LoVo (cell line): Measurements from ENCODE around the gene PARP16.

Source experiments
- DNase-seq: peaks from one replicate; pipeline ENCODE4 v3.0.0-alpha.2; 2016; ENCODE audit warnings: low spot score

PARP16 gene, protein sequence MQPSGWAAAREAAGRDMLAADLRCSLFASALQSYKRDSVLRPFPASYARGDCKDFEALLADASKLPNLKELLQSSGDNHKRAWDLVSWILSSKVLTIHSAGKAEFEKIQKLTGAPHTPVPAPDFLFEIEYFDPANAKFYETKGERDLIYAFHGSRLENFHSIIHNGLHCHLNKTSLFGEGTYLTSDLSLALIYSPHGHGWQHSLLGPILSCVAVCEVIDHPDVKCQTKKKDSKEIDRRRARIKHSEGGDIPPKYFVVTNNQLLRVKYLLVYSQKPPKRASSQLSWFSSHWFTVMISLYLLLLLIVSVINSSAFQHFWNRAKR

DNA sequence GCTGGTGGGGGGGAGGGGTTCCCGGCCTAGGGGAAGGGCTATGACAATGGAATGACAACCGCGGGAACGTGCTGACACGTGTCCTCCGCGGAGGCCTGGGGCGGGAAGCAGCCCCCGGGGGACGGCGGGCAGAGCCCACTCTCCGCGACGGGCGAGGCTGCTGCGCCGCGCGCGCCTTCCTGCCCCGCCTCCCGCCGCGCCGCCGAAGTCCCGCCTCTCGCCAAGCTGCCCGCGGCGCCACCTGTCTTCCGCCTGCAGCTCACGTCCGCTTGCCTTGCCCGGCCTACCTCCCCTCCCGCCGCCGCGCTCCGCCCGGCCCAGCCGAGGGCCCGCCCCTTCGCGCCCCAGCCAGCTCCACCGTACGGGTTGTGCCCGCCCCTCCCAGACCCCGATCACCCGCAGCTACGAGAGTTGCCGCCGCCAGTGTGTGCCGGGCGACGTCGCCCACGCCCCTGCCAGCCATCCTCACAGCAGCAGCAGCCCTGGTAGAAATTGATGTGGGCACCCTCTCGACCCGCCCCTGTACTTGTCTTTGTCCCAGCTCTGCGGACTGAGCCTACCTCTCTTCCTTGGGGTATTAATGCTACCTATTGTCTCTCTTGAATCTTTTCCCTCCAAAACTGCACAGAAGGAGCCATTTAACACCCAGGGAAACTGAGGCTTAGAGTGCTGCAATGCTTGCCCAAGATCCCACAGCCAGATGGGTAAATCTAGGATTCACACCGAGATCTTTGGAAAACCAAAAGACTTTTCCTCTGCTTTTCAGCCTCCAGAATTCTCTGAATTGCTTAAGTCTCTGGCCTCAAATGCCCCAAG is at the start of gene PARP16:
TSS of gene PARP16 (minus strand) at position 180 of the 816 bp plus-strand sequence. CDS start 457 bp downstream, outside the sequence.
- peak; percentile 97 for DNase-seq

DNA sequence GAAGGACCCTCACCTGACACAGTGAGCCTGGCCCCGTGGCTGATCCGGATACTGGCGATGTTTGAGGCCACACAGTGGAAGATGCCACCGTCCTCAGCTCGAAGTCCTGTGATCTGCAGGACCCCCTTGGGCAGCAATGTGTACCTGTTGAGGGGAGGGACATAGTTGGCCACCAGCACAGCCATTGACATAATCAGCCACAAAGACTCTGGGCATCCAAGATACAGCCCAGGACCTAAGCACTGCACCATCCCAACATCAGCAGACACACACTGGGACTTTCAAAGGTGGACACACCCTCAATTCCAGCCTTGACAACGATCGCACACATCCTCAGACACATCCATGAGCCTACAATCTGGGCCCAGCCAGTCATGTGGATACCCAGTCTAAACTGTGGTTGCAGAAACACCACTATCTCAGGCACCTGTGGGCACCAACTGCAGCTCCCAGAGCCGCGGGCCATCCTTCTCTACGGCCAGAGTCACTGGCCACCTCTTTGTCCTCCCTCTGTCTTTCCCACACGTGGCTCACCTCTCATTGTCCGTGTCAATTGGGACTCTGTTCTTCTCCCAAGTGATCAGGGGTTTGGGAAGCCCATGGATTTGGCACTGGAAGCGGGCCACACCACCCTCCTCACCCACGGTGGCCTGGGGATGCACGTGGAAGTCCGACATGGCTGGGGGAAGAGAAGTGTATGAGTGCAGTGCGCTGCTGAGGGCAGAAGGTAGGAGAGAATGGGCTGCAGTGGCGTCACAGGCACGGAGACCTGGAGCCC is 48.8 kb upstream of the PARP16 start:
- no peak for DNase-seq

DNA sequence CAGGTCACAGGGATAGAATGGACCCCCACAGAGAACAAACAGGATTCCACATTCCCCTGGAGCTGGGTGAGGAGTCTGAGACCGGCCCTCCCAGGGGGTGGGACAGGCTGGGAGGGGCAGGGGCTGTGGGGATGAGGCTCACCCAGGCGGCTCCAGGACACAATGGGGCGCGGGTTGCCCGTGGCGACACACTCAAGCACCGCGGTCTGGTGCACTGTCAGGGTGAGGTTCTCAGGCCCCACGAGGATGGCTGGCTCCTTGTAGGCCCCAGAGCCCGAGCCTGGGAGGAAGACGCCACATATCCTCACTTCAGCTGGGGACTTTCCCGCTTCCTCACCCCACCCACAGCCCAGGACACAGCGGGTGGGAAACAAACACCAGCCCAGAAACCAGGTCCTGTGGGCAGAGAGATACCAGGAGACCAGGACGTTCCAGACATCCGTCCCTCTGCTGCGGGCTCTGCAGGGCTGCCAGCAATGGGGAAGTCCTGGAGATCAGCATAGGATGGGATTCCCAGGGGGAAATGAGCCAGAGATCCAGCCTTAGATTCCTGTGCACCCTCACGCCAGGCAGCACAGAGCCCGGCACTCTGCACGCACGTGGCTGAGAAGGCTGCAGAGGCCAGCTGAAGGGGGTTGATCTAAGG is 48.0 kb upstream of the PARP16 start:
- no peak for DNase-seq

DNA sequence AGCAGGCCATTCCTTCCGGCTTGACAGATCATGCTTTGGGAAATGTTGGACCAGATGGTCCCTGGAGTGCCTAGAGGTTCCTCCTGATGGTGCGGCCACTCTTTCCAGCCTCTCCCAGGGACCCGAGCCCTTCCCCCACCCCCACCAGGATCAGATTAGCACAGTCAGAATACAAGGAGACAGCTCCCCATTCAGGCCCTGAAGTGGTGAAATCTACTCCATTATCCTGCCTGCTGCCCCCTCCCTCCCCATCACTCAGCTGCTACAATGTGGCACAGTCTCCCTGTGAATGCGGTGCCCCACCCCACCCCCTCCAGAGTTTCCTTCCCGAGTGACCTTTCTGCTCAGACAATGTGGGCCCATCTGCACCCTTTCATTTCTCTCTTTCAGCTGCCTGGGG is 47.2 kb upstream of the PARP16 start:
- DNase-seq = no peak

DNA sequence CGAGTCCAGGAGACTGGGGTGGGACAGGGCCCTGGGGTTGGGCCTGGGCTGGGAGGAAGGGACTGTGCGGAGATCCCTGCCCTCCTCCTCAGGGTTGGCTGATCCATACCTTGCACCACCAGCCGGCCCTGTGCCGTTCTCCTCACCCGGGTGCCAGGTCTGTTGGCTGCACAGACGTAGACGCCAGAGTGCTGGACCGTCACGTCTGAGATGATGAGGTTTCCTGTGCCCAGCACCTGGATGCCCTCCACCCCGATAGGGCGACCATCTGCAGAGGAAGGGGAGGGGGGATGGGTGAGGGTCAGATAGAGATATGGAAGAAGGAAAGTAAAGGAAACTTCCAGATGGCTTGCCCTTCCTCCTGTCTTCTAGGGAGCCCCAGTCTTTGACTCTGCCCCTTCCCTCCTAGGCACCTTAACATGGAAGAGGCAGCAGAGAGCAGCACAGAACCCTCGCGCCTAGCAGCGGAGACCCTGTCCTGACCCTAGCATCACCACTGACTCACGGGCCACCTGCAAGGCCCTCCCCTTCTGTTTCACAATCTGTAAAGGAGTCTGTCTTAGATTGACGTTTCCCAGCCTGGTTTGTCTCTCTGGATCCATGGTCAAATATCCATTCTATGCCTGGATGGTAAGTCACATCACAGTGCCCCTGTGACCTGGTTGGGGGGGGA is 46.6 kb upstream of the PARP16 start:
- no peak for DNase-seq

DNA sequence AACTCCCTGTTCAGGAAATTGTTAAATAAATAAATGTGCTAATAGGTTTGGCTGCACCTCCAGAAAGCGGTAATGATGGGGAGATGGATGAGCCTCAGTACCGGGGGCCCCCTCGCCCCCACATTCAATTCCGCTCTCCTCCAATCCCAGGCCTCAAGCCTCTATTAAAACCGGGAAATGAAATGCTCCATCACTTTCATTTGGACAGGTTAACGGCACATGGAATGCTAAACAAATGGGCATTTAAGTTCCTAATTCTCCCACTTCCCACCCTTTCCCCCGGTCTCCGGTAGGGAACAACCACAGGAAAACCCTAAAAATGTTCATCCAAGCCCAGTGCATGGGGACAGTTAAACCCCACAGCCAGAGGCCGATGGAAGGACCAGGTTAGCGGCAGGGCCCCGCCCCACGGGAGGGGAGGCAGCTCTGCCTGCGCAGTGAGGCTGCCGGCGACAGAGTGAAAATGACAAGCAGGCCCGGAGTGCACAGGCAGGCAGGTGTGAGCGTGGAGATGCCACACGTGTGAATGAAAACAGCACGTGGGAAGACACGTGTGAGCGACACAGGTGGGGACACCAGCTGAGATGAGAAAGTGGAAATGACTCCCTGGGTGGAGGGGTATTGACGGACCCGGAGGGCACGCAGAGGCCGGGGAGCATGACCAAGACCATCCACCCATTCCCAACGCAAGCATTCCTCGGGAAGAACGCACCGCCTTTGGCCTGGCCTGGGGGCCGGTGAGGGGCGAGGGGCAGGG is 45.9 kb upstream of the PARP16 start:
- no peak for DNase-seq

DNA sequence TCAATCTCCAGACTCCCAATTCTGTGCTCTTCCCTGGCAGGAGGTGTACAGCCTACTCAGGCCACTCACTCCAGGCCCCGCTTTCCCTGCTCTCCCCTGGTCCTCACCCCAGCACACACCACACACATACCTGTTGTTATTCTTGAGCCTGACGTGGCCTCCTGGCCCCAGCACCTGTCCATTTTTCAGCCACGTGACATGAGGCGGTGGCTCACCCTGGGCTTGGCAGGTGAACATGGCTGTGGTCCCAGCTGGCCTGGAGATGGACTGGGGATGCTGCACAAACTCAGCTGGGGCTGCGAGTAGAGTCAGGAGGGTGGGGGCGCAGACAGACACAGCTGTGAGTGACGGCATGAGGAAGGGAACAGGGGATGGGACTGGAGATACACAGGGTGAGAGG is 45.1 kb upstream of the PARP16 start:
- DNase-seq = no peak

DNA sequence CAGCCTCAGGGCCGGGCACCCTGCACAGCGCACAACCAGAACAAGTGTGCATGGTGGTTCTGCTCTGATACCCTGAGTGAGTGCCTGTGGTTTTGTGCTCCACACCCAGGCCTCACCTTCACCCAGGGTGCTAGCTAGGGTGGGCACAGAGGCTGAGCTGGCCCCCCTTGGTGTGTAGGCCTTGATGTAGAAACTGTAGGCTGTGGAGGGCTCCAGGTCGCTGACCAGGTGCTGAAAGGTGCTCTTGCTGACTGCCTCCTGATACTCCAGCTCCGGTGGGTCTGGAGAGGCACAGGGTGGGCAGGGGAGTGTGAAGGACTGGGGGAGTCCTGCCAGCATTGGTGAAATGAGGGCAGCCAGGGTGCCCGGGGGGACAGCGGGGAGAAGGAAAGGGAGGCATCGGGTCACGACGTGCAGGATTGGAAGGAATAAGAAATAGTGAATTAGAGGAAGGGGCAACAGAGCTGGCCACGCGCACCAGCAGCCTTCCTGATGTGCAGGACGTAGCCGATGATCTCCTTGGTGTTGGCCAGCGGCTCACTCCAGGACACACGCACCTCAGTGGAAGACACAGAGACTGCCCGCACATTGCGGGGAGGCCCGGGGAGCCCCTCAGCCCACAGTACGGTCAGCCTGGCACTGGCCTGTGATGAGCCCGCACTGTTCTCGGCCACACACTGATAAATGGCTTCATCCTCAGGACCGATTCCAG is 44.4 kb upstream of the PARP16 start:
- DNase-seq = no peak

DNA sequence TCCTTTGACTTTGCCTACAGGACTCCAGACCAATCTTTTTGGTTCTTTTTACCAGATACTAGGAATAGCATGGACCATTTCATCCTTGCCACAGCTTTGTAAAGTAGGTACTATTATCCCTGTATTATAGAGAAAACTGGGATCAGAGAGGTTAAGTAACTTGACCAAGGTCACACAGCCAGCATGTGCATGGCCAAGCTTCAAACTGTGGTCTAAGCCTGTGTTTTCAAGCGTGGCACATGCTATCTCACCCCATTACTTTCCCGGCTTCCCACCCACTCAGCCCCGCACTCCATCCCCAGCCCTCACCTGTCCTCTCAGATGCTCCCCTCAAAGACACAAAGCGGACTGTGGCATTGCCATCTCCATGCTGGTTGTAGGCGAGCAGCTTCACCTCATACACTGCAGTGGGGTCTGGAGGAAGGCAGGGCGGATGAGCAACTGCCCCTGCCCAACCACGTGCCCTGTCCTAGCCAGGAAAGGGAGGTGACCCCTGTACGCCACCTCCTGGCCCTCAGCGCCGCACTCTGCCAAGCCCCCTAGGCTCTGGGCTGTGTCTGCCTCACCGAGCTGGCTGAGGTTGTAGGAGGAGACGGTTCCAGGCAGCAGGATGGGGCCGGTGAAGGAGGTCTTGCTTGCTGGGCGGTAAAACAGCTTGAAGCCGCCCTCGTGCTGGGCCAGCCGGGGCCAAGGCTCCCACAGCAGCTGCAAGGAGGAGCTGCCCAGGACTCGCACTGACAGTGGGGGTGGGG is 43.5 kb upstream of the PARP16 start:
- no peak for DNase-seq

DNA sequence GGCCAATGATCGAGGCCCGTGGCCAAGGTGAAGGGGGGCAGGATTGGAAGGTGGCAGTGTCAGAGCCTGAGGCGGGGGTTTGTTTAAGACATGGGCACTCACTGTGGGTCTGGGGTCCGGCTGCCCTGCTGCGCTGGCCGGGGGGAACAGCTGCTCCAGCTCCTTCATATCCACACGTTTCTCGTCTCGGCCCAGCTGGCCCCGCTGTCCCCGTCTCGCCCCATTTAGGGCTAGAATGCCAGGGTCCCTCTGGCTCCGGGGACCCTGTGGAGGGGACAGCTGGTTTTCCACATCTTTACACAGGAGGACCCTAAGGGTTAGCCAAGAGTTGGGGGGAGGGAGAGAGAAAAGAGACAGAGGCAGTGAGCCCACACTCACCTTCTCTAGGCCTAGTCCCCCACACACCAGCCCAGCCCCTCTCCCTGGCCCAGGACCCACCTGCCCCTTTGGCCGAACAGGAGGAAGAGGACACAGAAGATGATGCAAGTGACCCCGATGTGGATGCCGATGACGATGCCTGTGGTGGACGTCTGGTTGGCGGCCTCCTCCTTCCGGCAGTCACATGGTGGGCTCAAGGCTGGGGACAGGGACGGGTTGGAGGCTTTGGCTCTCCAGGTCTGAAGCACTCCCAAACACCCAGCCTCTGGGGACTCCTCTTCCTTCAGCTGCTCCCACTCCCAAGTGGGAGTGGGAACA is 42.8 kb upstream of the PARP16 start:
- no peak for DNase-seq

DNA sequence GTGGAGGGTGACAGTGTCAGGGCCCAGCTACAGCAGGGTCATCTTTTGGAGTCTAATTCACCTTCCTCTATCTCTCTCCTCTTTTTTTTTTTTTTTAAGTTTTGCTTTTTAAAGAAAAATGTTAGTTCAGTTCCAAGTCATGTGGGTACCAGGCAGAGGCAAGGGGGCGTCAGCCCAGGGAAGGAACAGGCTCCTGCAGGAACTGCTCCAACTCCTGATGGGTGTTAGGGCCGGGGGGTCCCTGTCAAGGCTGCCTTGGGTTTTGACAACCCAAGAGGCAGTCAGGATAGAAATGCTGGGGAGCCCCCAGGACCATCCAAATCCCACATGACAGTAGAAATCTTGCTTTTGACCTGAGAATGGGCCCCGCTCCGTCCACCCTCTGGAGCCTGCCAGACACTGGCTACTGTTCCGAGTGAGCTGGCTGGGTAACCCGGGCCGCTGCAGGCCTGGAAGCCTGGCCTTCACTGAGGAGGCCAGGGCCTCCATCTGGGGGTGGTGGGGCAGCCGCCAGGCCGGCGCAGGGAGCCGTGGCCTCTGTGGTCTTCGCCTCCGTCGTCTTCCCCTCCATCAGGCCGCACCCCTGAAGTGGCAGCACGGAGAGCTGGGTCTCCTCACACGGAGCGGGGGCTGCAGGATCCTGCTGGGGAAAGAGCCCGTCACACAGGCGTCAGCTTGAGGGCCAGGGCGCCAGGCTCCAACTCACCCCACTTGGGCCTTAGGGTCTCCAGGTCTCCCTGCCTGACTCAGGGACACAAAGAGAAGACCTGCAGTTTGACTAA is 42.0 kb upstream of the PARP16 start:
- DNase-seq = no peak

DNA sequence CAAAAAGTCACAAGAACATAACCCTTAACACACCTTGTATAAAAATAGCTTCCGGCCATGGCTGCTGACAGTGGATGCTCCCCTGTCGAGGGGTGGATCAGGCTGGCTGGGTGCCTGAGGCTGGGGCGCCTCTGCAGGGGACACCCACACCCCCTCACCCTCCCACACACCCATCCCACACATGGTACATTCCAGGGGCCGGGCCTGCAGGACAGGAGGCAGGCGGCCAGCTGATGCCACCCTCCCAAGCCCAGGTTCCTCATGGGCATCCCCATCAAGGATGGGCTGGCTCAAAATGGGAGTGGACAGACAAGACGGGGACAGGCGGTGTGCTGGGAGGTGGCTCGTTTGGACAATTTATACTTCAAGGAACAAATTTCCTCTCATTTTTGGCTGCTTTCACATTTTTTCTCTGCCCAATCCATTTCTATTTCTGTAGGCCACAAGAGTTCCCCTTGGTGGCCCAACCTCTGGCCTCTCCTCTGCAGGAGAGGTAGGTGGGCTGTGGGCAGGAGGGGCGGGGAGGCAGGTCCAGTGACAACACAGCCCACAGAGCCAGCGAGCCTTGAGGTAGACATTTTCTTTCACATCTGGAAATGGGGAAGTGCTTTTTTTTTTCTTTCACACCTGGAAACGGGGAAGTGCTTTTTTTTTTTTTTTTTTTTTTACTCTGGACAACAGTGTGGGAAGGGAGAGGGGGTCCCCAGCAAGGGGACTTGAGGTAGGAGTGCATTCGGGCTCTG is 41.1 kb upstream of the PARP16 start:
- no peak for DNase-seq

DNA sequence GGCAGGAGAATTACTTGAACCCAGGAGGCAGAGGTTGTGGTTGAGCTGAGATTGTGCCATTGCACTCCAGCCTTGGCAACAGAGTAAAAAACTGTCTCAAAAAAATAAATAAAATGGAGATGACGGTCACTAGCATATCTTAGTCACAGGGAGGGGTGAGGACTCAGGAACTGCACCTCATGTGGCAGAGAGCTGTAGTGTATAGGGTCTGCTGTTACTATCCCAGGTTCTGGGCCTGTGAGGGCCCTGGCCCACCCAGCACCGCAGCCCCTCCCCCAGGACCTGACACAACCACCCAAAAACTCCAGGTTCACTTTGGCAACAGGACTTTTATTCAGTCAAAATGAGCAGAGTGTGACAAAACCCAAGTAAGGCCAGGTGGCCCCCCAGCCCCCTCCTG is 40.1 kb upstream of the PARP16 start:
- no peak for DNase-seq

DNA sequence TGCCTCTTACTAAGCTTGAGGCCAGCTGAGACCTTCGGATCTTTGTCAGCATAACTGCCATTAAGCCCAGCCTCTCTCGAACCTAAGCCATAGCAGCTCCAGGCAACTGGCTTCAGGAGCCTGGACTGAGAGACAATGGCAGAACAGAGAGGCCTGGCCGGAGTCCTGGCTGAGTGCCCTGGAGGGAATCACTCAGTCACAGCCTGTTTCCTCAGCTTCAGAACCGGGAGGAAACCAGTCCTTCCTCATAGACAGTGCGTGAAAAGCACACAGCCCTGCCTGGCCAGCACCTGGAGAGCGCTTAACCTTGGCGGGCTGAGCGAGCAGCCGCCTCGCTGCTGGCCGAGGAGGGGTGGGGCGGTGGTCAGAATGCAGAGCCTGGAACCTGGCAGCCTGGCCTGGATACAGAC is 39.4 kb upstream of the PARP16 start:
- DNase-seq = no peak

DNA sequence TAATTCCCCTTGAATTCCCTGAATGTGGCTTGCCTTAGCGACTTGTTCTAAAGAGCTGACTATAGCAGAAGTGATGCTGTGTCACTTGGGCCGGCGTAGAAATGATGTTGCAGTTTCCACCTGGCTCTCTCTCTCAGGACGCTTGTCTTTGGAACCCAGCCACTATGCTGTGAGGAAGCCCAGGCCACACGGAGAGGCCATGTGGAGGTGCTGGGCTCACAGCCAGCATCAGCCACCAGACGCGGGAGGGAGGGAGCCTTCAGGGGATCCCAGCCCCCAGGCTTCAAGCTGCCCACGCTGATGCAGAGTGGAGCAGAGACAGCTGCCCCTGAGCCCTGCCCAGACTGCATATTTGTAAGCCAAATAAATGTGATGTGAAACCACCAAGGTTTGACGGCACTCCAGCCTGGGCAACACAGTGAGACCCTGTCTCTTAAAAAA is 36.4 kb upstream of the PARP16 start:
- no peak for DNase-seq

DNA sequence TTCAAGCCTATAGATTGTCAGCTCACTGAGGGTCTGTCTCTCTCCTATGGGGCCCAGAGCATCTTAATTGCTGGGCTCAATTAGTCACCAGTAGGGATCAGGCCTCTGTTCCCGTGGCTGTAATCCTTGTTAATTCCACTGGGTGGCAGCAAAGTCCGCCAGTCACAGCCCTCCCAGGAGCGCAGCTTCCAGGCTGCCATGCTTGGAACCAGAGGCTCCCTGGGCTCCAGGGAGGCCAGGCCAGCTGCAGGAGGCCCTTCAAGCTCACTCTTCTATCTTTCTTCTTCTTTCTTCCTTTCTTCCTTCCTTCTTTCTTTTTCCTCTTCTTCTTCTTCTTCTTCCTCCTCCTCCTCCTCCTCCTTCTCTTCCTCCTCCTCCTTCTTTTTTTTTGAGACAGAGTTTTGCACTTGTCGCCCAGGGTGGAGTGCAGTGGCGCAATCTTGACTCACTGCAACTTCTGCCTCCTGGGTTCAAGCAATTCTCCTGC is 32.2 kb upstream of the PARP16 start:
- peak; percentile 86 for DNase-seq

DNA sequence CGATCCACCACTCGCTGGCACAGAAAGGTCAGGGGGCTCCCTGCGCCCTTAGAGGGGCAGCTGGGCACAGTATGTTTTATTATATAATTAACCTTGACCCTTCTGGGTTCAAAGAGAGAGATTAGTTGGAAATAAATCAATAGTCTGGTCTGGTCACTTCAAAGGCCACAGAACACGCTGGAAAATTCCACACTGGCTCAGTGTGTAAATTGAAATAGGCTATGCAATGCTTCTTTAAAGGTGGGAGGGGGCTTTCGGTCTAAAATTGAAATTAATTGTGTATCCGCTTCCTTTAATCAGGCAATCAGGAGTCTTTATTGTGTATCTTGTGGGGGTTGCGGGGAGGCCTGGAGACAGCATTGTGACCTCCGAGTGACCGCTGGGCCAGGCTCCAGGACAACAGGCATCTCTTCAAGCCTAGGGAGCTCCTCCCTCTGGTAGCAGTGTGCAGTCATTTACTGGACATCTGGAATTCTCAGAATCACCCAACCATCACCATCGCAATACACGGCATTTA is 25.8 kb upstream of the PARP16 start:
- DNase-seq = no peak
